Lower lobe of right lung (tissue), 2 donors: Measurements from ENCODE around the gene CYP4B1. TPM values are rescaled to one million over a fixed set of nuclear protein-coding genes. Genes with fewer than 3 reads are reported as not detected.
"Not testable (repeated sequence)": the region's sequence is repeated elsewhere in the genome, so short reads cannot be mapped to it uniquely, and the experiment has no call there.

ENCODE experiments used
- ATAC-seq, 2 donors: fragments of 200-7000 bp; cut with Tn5 transposase; one replicate each; pipeline ENCODE4 v1.9.1; 2020 to 2022; ENCODE audit warnings: mild to moderate bottlenecking in 2 of 2, moderate library complexity in 2 of 2
- DNase-seq: peaks from one replicate; pipeline ENCODE4 v3.0.0-alpha.2; 2020
- H3K27ac ChIP-seq: fragments of 200-600 bp; one replicate; pipeline ENCODE4 v1.8.0; 2022
- H3K27me3 ChIP-seq: fragments of 200-600 bp; one replicate; pipeline ENCODE4 v1.8.0; 2022; ENCODE audit warnings: low read depth
- H3K36me3 ChIP-seq: fragments of 200-600 bp; one replicate; pipeline ENCODE4 v1.8.0; 2022; ENCODE audit warnings: mild to moderate bottlenecking
- H3K4me1 ChIP-seq: fragments of 200-600 bp; one replicate; pipeline ENCODE4 v1.8.0; 2022
- H3K4me3 ChIP-seq: fragments of 200-600 bp; one replicate; pipeline ENCODE4 v1.8.0; 2022; ENCODE audit warnings: mild to moderate bottlenecking
- H3K9me3 ChIP-seq: fragments of 200-600 bp; one replicate; pipeline ENCODE4 v1.8.0; 2022
- CTCF ChIP-seq: fragments of 200-600 bp; IDR thresholded peaks from one replicate; pipeline ENCODE4 v1.8.0; 2022; ENCODE audit warnings: antibody characterized with exemption, mild to moderate bottlenecking
- intact Hi-C: fragments of 100-400 bp; cut with DNase I; formaldehyde crosslinking; loops from one replicate; pipeline ENCODE4 v1.11.0; 2022
- total RNA-seq: library from RNA; stranded (reverse); fragmentation: NEBNext Ultra II Directional; extraction: Animal tissue kit (Norgen Biotek cat#: 25700); gene quantifications from one replicate; pipeline ENCODE4 v1.2.1, GENCODE V29; 2021
- donor health status: DM: no; HTN: yes; CAD: no; lungs with severe emphysema.

Gene CYP4B1
- total RNA-seq, 1 donor from 2014 or later = 210 TPM

GRCh38 chr1:46774297-46774696, 24.5 kb upstream of the CYP4B1 start:
- H3K9me3 ChIP-seq = peaks cover 16% of the 10 kb centered on the region
- no peak overlapping the region for H3K4me3 ChIP-seq
- intact Hi-C loops = no loop called here
- ATAC-seq (no peak), DNase-seq (no peak)
- TF ChIP-seq CTCF = no peak
- no peaks in the 10 kb centered on the region for H3K36me3 ChIP-seq
- no peak overlapping the region for H3K27ac ChIP-seq
- no peaks in the 10 kb centered on the region for H3K27me3 ChIP-seq
- H3K4me1 ChIP-seq = no peaks in the 10 kb centered on the region

GRCh38 chr1:46778456-46778855, 20.4 kb upstream of the CYP4B1 start:
- H3K27me3 ChIP-seq, H3K27ac ChIP-seq, intact Hi-C loops, H3K4me1 ChIP-seq, H3K9me3 ChIP-seq, ATAC-seq, H3K4me3 ChIP-seq, H3K36me3 ChIP-seq, DNase-seq: not testable (repeated sequence)

- TF ChIP-seq CTCF = no peak
- Histone ChIP-seq H3K9me3 (no peaks in the 10 kb centered on the region), H3K36me3 (no peaks in the 10 kb centered on the region), H3K27ac (no peak overlapping the region), H3K27me3 (no peaks in the 10 kb centered on the region), H3K4me1 (no peaks in the 10 kb centered on the region), H3K4me3 (no peak overlapping the region)
- no peak for ATAC-seq
- intact Hi-C loops = no loop called here
- DNase-seq = no peak
These were observed 14.2 kb upstream of the CYP4B1 start for GRCh38 chr1:46784666-46785065.

- H3K4me1 ChIP-seq, H3K9me3 ChIP-seq, H3K27ac ChIP-seq, intact Hi-C loops, H3K4me3 ChIP-seq, H3K27me3 ChIP-seq, ATAC-seq, DNase-seq, H3K36me3 ChIP-seq: not testable (repeated sequence)
These were observed 10.2 kb upstream of the CYP4B1 start for GRCh38 chr1:46788634-46789033.

- no peak for ATAC-seq
- Histone ChIP-seq H3K27ac (no peak overlapping the region), H3K4me1 (no peaks in the 10 kb centered on the region), H3K36me3 (no peaks in the 10 kb centered on the region), H3K4me3 (no peak overlapping the region), H3K27me3 (no peaks in the 10 kb centered on the region), H3K9me3 (no peaks in the 10 kb centered on the region)
- no peak for TF ChIP-seq CTCF
- no peak for DNase-seq
- intact Hi-C loops = no loop called here
These were observed 8.3 kb upstream of the CYP4B1 start for GRCh38 chr1:46790446-46791101.

GRCh38 chr1:46793126-46793525, 5.7 kb upstream of the CYP4B1 start:
- Histone ChIP-seq H3K9me3 (no peaks in the 10 kb centered on the region), H3K4me3 (no peak overlapping the region), H3K27ac (no peak overlapping the region), H3K36me3 (no peaks in the 10 kb centered on the region), H3K27me3 (no peaks in the 10 kb centered on the region), H3K4me1 (peaks cover 2% of the 10 kb centered on the region)
- ATAC-seq (no peak), DNase-seq (no peak)
- TF ChIP-seq CTCF = no peak
- intact Hi-C loops = no loop called here
